Right lobe of liver (tissue), 6 donors: ENCODE results near the gene CPNE1. TPM values are rescaled to one million over a fixed set of nuclear protein-coding genes. Genes with fewer than 3 reads are reported as not detected.
"Not testable (repeated sequence)": the region's sequence is repeated elsewhere in the genome, so short reads cannot be mapped to it uniquely, and the experiment has no call there.

ENCODE experiments used
- ATAC-seq, 4 donors: fragments of 200-7000 bp; cut with Tn5 transposase; one replicate each; pipeline ENCODE4 v1.9.1; 2020; ENCODE audit warnings: mild to moderate bottlenecking in 4 of 4, moderate library complexity in 4 of 4
- DNase-seq, 3 donors: peaks; one replicate each; pipeline ENCODE4 v3.0.0-alpha.2; 2020
- H3K27ac ChIP-seq, 3 donors: fragments of 200-600 bp; one replicate each; pipeline ENCODE4 v1.8.0; 2022
- H3K27me3 ChIP-seq, 2 donors: fragments of 200-600 bp; one replicate each; pipeline ENCODE4 v1.8.0; 2022
- H3K36me3 ChIP-seq, 4 donors: fragments of 200-600 bp; sonication (generic) in 1 of 4; one replicate each; pipeline versions ENCODE4 v1.5.1 to v1.8.0; 2017 to 2022; ENCODE audit warnings: control low read depth in 1 of 4
- H3K4me1 ChIP-seq, 4 donors: fragments of 200-600 bp; sonication (generic) in 1 of 4; one replicate each; pipeline versions ENCODE4 v1.5.1 to v1.8.0; 2017 to 2022; ENCODE audit warnings: control low read depth in 1 of 4
- H3K4me3 ChIP-seq, 3 donors: fragments of 200-600 bp; one replicate each; pipeline ENCODE4 v1.8.0; 2022
- H3K9me3 ChIP-seq, 4 donors: fragments of 200-600 bp; sonication (generic) in 1 of 4; one replicate each; pipeline versions ENCODE4 v1.5.1 to v1.8.0; 2017 to 2022; ENCODE audit warnings: control low read depth in 1 of 4
- POLR2A ChIP-seq: fragments of 450-650 bp; IDR thresholded peaks from one replicate; pipeline ENCODE4 v1.6.1; 2017; ENCODE audit warnings: antibody characterized with exemption, mild to moderate bottlenecking
- WGBS: methylation state at CpG from one replicate; pipeline ENCODE4 v1.1.6; 2018; ENCODE audit warnings: low coverage, low lambda C conversion rate; ENCODE audit not compliant: insufficient coverage; ENCODE audit errors: missing lambda C conversion rate; 5-methylcytosine and 5-hydroxymethylcytosine counted together
- intact Hi-C, 2 donors: fragments of 100-400 bp; cut with DNase I; formaldehyde crosslinking; loops; one replicate each; pipeline versions ENCODE4 v1.11.2 to v1.14.1; 2022
- total RNA-seq, 6 experiments: library from RNA; depleted of rRNA in 2 of 6; stranded (reverse); fragments of >200 nt in 2 of 6; fragmentation: NEBNext Ultra II Directional in 3 of 6; extraction: Animal tissue kit (Norgen Biotek cat#: 25700) in 3 of 6; gene quantifications; one replicate each; pipeline versions ENCODE4 v1.1.0 to v1.2.4, GENCODE V29; 2016 to 2023
- TF ChIP-seq, protein P1 (sequence below), 4 donors: fragments of 200-600 bp in 3 of 4; fragments of 450-650 bp in 1 of 4; IDR thresholded peaks; one replicate each; pipeline versions ENCODE4 v1.5.1 to v1.8.0; 2016 to 2022; ENCODE audit warnings: antibody characterized with exemption in 4 of 4, mild to moderate bottlenecking in 2 of 4
- donor health status: DM: no; HTN: yes; CAD: no.
- donor health status: DM: no; HTN: no; CAD: no.
- donor health status: DM: no; HTN: no; CAD: no.
- donor health status: DM: no; HTN: yes; CAD: no.
- donor health status: DM: no; HTN: yes; CAD: no.

CPNE1 gene
- total RNA-seq, 6 experiments from 2014 or later, result 35.5 to 72.0 (median 53.3) TPM

DNA sequence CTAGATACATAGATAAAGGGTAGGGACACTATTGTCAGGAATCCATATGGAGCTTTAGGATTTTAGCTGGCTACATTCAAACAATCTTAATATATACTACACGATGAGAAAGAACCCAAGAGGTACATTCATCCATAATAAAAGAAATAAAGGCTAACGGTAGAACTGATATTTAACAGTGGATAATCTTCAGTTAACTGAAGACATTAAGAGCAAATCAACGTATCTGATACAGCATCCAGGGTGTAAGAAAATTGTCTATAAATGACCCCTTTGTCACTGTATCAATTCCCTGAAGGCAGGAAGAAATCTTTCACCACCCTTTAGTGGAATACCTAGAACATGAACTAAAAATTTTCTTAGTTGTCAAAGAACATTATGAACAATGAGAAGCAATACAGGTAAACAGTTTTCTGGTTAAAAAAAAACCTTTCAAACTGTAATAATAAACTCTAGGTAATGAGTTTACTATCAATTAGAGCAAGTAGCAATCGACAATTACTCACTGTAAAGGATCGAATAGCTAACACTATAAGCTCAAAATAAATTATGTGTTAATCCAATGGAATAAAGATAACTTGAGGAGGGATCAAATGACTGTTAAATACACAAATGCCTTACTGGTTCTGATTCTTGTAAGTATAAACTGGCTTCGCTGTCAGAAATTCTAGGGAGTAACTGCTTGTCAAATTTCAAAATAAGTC is 46.3 kb upstream of the CPNE1 start:
- no peaks in the 10 kb centered on the region for H3K9me3 ChIP-seq
- H3K27ac ChIP-seq, result no peak overlapping the region
- WGBS, result 68% methylated on average over 6 of the region's 6 CpGs
- TF ChIP-seq POLR2A, result no peak
- TF ChIP-seq, protein P1, sequence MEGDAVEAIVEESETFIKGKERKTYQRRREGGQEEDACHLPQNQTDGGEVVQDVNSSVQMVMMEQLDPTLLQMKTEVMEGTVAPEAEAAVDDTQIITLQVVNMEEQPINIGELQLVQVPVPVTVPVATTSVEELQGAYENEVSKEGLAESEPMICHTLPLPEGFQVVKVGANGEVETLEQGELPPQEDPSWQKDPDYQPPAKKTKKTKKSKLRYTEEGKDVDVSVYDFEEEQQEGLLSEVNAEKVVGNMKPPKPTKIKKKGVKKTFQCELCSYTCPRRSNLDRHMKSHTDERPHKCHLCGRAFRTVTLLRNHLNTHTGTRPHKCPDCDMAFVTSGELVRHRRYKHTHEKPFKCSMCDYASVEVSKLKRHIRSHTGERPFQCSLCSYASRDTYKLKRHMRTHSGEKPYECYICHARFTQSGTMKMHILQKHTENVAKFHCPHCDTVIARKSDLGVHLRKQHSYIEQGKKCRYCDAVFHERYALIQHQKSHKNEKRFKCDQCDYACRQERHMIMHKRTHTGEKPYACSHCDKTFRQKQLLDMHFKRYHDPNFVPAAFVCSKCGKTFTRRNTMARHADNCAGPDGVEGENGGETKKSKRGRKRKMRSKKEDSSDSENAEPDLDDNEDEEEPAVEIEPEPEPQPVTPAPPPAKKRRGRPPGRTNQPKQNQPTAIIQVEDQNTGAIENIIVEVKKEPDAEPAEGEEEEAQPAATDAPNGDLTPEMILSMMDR (IDR thresholded peaks at IDR 0.05), result no peak
- H3K4me1 ChIP-seq, result no peaks in the 10 kb centered on the region
- intact Hi-C loops, result loop anchor here in 1 of 2 donors (10.0 kb wide), 1 partner anchor 174 kb away; no protein-coding TSS in a partner anchor
- H3K4me3 ChIP-seq, result no peak overlapping the region
- DNase-seq (no peak), ATAC-seq (no peak)
- peaks cover 27 to 99% (median 65%) of the 10 kb centered on the region in 4 donors for H3K36me3 ChIP-seq
- no peaks in the 10 kb centered on the region for H3K27me3 ChIP-seq

DNA sequence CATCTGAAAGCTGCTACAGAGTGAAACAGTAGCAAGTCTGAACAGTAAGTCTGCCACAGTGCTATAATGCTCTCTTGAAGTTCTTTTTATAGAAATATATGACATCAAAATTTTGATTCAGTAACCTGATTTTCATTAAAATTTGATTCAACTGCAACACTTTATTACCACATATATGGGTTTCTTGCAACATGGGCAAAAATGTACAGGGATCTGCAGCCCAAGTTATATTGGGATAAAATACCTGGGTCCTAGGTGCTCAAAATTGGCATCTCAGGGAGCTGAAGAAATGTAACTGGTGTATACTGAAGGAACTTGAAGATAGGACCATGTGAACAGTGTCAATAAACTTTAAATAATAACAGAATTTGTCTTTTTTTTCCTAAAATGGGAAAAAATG is 45.3 kb upstream of the CPNE1 start:
- ATAC-seq (no peak), DNase-seq (no peak)
- H3K9me3 ChIP-seq, result no peaks in the 10 kb centered on the region
- no peaks in the 10 kb centered on the region for H3K4me1 ChIP-seq
- H3K27ac ChIP-seq, result no peak overlapping the region
- H3K27me3 ChIP-seq, result no peaks in the 10 kb centered on the region
- H3K4me3 ChIP-seq, result no peak overlapping the region
- H3K36me3 ChIP-seq, result peaks cover 20 to 99% (median 64%) of the 10 kb centered on the region in 4 donors
- TF ChIP-seq, protein P1 (IDR thresholded peaks at IDR 0.05), result no peak
- TF ChIP-seq POLR2A, result no peak
- intact Hi-C loops, result loop anchor here in 1 of 2 donors (10.0 kb wide), 1 partner anchor 175 kb away; no protein-coding TSS in a partner anchor

DNA sequence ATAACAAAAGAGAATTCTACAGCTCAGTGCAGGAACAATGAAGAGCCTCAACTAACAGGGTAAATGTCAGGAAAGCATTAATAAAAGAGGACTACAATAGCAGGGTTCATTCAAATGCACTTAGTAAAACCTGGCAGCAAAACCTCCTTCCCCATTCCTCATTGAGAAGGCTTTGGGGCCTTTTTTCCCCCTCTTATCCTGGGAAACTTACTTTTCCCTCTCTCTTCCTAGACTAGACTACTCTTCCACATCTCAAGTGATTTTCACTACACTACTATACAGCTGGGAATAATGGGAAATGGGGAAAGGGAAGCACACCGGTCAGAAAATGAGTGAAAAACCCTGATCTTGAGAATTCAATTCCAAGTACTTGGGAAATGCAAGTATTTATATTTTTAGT is 44.6 kb upstream of the CPNE1 start:
- WGBS, result 100% methylated on average over 1 of the region's 1 CpG
- intact Hi-C loops, result loop anchor here in 1 of 2 donors (10.0 kb wide), 1 partner anchor 176 kb away; no protein-coding TSS in a partner anchor

DNA sequence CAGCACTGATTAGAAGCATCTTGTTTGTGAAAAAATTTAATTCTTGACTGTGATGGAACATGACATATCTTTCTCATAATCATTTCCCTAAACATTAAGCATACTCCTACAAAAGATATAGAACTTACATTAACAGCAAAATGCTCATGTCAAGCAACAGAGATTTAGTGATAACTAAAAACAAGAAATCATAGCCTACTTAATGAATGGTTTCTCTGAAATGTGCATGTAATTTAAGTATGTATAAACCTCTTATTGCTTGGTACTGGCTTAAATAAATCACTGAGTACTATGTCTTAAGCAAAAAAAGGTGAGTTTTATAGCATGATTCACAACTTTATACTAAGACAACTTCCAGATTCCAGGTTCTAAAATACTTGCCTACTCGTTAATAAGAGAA is 43.8 kb upstream of the CPNE1 start:
- H3K9me3 ChIP-seq, result no peaks in the 10 kb centered on the region
- no peak overlapping the region for H3K4me3 ChIP-seq
- no peaks in the 10 kb centered on the region for H3K27me3 ChIP-seq
- no peaks in the 10 kb centered on the region for H3K4me1 ChIP-seq
- DNase-seq (no peak), ATAC-seq (no peak)
- TF ChIP-seq POLR2A, result no peak
- TF ChIP-seq, protein P1 (IDR thresholded peaks at IDR 0.05), result no peak
- peaks cover 25 to 99% (median 63%) of the 10 kb centered on the region in 4 donors for H3K36me3 ChIP-seq
- WGBS, result 50% methylated on average over 1 of the region's 1 CpG
- H3K27ac ChIP-seq, result no peak overlapping the region
- intact Hi-C loops, result loop anchor here in 1 of 2 donors (10.0 kb wide), 1 partner anchor 176 kb away; no protein-coding TSS in a partner anchor

More for the DNA sequence above, 44.6 kb upstream of the CPNE1 start:
- Histone ChIP-seq H3K27ac (no peak overlapping the region), H3K27me3 (no peaks in the 10 kb centered on the region), H3K4me1 (no peaks in the 10 kb centered on the region), H3K36me3 (peaks cover 25 to 99% (median 63%) of the 10 kb centered on the region in 4 donors), H3K4me3 (no peak overlapping the region), H3K9me3 (no peaks in the 10 kb centered on the region)
- TF ChIP-seq POLR2A, result no peak
- DNase-seq, result no peak
- ATAC-seq, result no peak

DNA sequence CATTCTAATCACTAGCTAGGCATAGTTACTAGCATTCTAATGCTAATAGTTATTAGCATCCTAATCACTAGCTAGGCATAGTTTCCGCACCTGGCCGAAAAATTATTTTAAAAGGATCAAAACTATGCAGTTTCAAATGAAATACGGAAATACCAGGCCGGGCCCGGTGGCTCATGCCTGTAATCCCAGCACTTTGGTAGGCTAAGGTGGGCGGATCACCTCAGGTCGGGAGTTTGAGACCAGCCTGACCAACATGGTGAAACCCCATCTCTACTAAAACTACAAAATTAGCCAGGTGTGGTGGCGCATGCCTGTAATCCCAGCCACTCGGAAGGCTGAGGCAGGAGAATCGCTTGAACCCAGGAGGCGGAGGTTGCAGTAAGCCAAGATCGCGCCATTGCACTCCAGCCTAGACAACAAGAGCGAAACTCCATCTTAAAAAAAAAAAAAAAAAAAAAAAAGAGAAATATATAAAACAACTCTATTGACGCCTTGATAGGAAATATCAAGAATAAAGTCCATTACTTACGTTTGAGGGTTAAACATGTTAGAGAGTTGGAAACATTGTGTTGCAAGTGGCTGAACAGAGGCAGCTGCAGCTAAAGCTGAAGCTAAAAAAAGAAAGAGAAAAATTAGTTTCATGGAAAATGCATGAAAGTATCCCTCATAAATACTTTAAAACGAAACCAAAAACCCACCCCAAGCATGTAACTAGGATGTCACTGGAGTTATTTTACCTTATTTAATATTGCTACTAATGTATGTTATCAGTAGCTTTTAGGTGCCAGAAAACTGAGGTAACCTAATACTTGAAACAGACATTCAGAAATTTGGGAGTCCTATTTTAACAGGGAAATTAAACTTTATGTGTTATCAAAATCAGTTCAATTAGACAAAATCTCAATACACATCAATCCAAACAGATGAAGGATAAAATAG is 42.2 kb upstream of the CPNE1 start:
- H3K27me3 ChIP-seq, H3K4me1 ChIP-seq, ATAC-seq, H3K9me3 ChIP-seq, H3K4me3 ChIP-seq, DNase-seq, H3K27ac ChIP-seq: not testable (repeated sequence)
- H3K36me3 ChIP-seq, result peaks cover 18 to 100% (median 61%) of the 10 kb centered on the region in 4 donors
- 89% methylated on average over 9 of the region's 17 CpGs for WGBS
- intact Hi-C loops, result loop anchor here in 1 of 2 donors (10.0 kb wide), 1 partner anchor 178 kb away; no protein-coding TSS in a partner anchor

DNA sequence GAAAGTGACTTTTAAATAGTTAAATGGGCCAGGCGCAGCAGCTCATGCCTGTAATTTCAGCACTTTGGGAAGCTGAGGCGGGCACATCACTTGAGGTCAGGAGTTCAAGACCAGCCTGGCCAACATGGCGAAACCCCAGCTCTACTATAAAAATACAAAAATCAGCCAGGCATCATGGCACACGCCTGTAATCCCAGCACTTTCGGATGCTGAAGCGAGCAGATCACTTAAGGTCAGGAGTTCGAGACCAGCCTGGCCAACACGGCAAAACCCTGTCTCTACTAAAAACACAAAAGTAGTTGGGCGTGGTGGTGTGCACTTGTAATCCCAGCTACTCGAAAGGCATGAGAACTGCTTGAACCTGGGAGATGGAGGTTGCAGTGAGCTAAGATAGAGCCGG is 41.2 kb upstream of the CPNE1 start:
- not testable (repeated sequence) for ATAC-seq, H3K27ac ChIP-seq, DNase-seq, H3K9me3 ChIP-seq, H3K4me1 ChIP-seq, H3K27me3 ChIP-seq, H3K4me3 ChIP-seq
- H3K36me3 ChIP-seq, result peaks cover 24 to 99% (median 57%) of the 10 kb centered on the region in 4 donors
- intact Hi-C loops, result loop anchor here in 1 of 2 donors (10.0 kb wide), 1 partner anchor 179 kb away; no protein-coding TSS in a partner anchor
- 73% methylated on average over 3 of the region's 11 CpGs for WGBS
